T-helper 2 cell (primary cell): Measurements from ENCODE around the gene MAP3K20.
"Not testable (repeated sequence)": the region's sequence is repeated elsewhere in the genome, so short reads cannot be mapped to it uniquely, and the experiment has no call there.

Source experiments
- DNase-seq, 5 experiments: peaks; one replicate each; pipeline versions ENCODE4 v3.0.0 to v3.0.0-alpha.2; 2012 to 2022

MAP3K20 gene

GRCh38 chr2:173238831-173239230 is 163.2 kb downstream of the MAP3K20 start:
- DNase-seq: peak in 1 of 5 experiments; percentile 25

- DNase-seq: peak in 1 of 5 experiments; percentile 88
Observed at GRCh38 chr2:173239644-173240043, 164.0 kb downstream of the MAP3K20 start.

- DNase-seq: no peak
Observed at GRCh38 chr2:173240083-173240482, 164.4 kb downstream of the MAP3K20 start.

GRCh38 chr2:173241643-173242042 is 166.0 kb downstream of the MAP3K20 start:
- DNase-seq: no peak

GRCh38 chr2:173247156-173247555 is 171.5 kb downstream of the MAP3K20 start:
- no peak for DNase-seq

GRCh38 chr2:173248381-173248780 is 172.7 kb downstream of the MAP3K20 start:
- no peak for DNase-seq

- DNase-seq: no peak
Observed at GRCh38 chr2:173249661-173250641, 174.3 kb downstream of the MAP3K20 start.

GRCh38 chr2:173251225-173251624 is 175.6 kb downstream of the MAP3K20 start:
- no peak for DNase-seq

GRCh38 chr2:173252581-173252980 is 176.9 kb downstream of the MAP3K20 start:
- no peak for DNase-seq

- DNase-seq: no peak
Observed at GRCh38 chr2:173254659-173255058, 179.0 kb downstream of the MAP3K20 start.

- DNase-seq: no peak
Observed at GRCh38 chr2:173258701-173259100, 183.1 kb downstream of the MAP3K20 start.

- not testable (repeated sequence) for DNase-seq
Observed at GRCh38 chr2:173262356-173262755, 186.7 kb downstream of the MAP3K20 start.

- no peak for DNase-seq
Observed at GRCh38 chr2:173264151-173264550, 188.5 kb downstream of the MAP3K20 start.

- peak in 1 of 5 experiments; percentile 90 for DNase-seq
Observed at GRCh38 chr2:173264603-173265366, 189.1 kb downstream of the MAP3K20 start.

GRCh38 chr2:173271135-173271534 is 195.5 kb downstream of the MAP3K20 start:
- DNase-seq: no peak

GRCh38 chr2:173271825-173272224 is 196.2 kb downstream of the MAP3K20 start:
- no peak for DNase-seq

GRCh38 chr2:173272849-173273248 is 197.2 kb downstream of the MAP3K20 start:
- no peak for DNase-seq

- DNase-seq: peak in 1 of 5 experiments; percentile 18
Observed at GRCh38 chr2:173278794-173279526, 203.3 kb downstream of the MAP3K20 start.

- DNase-seq: no peak
Observed at GRCh38 chr2:173279527-173279868, 203.9 kb downstream of the MAP3K20 start.

GRCh38 chr2:173280853-173281252 is 205.2 kb downstream of the MAP3K20 start:
- DNase-seq: no peak

GRCh38 chr2:173281898-173282297 is 206.3 kb downstream of the MAP3K20 start:
- DNase-seq: not testable (repeated sequence)

- no peak for DNase-seq
Observed at GRCh38 chr2:173282795-173283545, 207.3 kb downstream of the MAP3K20 start.
